HL-60 (cell line): Measurements from ENCODE around the gene DMBT1.

ENCODE experiments used
- DNase-seq, 2 experiments: peaks; one replicate each; pipeline ENCODE4 v3.0.0-alpha.2; 2010 to 2020; ENCODE audit warnings: low read depth in 1 of 2, low spot score in 1 of 2
- H3K27ac ChIP-seq: fragments of 250-450 bp; sonication (Bioruptor Pico); replicated peaks from 2 replicates; pipeline ENCODE4 v1.5.1; 2020; ENCODE audit warnings: mild to moderate bottlenecking, moderate library complexity
- H3K27me3 ChIP-seq: fragments of 250-450 bp; sonication (Bioruptor Pico); 2 replicates; pipeline ENCODE4 v1.5.1; 2021; ENCODE audit warnings: mild to moderate bottlenecking, moderate library complexity; ENCODE audit not compliant: insufficient read depth, poor library complexity, severe bottlenecking
- H3K4me3 ChIP-seq: replicated peaks from 2 replicates; pipeline ENCODE4 v1.5.1; 2011; ENCODE audit warnings: mild to moderate bottlenecking, control low read depth, low read length; ENCODE audit not compliant: insufficient read depth
- CTCF ChIP-seq: IDR thresholded peaks from one replicate; pipeline ENCODE4 v1.5.1; 2011; ENCODE audit warnings: low read length, control low read depth, inconsistent platforms; ENCODE audit not compliant: insufficient read depth
- GABPA ChIP-seq: IDR thresholded peaks from 2 replicates; pipeline ENCODE4 v1.6.1; 2012; ENCODE audit warnings: low read depth
- POLR2AphosphoS5 ChIP-seq: IDR thresholded peaks from 2 replicates; pipeline ENCODE4 v1.6.1; 2012; ENCODE audit warnings: low read depth
- REST ChIP-seq: IDR thresholded peaks from 2 replicates; pipeline ENCODE4 v1.6.1; 2012; ENCODE audit warnings: low read depth; ENCODE audit not compliant: insufficient replicate concordance
- SPI1 ChIP-seq: IDR thresholded peaks from 2 replicates; pipeline ENCODE4 v1.6.1; 2012; ENCODE audit warnings: low read depth, mild to moderate bottlenecking, borderline replicate concordance

Gene DMBT1

GRCh38 chr10:122519873-122520272, 40.7 kb upstream of the DMBT1 start:
- no peak for DNase-seq
- Histone ChIP-seq H3K27me3 (no peaks in the 10 kb centered on the region), H3K4me3 (no peak overlapping the region), H3K27ac (no peak overlapping the region)
- no peak for TF ChIP-seq CTCF
- TF ChIP-seq SPI1 = no peak
- no peak for TF ChIP-seq GABPA
- no peak for TF ChIP-seq POLR2AphosphoS5
- no peak for TF ChIP-seq REST

GRCh38 chr10:122521011-122521410, 39.5 kb upstream of the DMBT1 start:
- H3K27me3 ChIP-seq = no peaks in the 10 kb centered on the region
- TF ChIP-seq REST = no peak
- no peak for TF ChIP-seq GABPA
- TF ChIP-seq SPI1 = no peak
- TF ChIP-seq CTCF = no peak
- no peak for TF ChIP-seq POLR2AphosphoS5
- H3K27ac ChIP-seq = no peak overlapping the region
- no peak overlapping the region for H3K4me3 ChIP-seq
- no peak for DNase-seq

- Histone ChIP-seq H3K4me3 (no peak overlapping the region), H3K27ac (no peak overlapping the region), H3K27me3 (no peaks in the 10 kb centered on the region)
- TF ChIP-seq SPI1 = no peak
- no peak for TF ChIP-seq GABPA
- TF ChIP-seq CTCF = no peak
- DNase-seq = no peak
Measured at GRCh38 chr10:122524811-122525210, 35.7 kb upstream of the DMBT1 start.

- Histone ChIP-seq H3K27ac (no peak overlapping the region), H3K4me3 (no peak overlapping the region), H3K27me3 (no peaks in the 10 kb centered on the region)
- TF ChIP-seq SPI1 (no peak), REST (no peak), CTCF (no peak)
- no peak for DNase-seq
Measured at GRCh38 chr10:122525788-122526187, 34.8 kb upstream of the DMBT1 start.
